CMK (cell line): ENCODE results near the gene DAAM2.

Source experiments
- DNase-seq: peaks from one replicate; pipeline ENCODE4 v3.0.0-alpha.2; 2010; ENCODE audit warnings: low read depth

The DAAM2 gene

GRCh38 chr6:39819676-39820075 is 27.5 kb downstream of the DAAM2 start:
- no peak for DNase-seq

DNA sequence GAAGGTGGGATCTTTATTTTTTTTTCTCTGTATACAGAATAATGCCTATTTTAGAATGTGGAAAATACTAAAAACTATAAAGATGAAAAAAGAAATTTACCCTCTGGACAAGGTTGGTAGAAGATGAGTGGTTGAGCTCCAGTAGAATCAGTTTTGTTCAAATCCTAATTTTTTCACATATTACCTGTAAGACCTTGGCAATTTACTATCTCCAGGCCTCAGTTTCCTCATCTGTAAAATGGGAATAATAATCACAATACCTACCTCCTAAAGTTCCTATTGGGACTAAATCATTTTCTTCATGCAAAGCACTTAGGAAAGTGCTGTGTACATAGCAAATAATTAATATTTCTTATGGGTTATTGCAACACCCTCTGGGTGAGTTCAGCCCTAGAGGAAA is 28.4 kb downstream of the DAAM2 start:
- no peak for DNase-seq

DNA sequence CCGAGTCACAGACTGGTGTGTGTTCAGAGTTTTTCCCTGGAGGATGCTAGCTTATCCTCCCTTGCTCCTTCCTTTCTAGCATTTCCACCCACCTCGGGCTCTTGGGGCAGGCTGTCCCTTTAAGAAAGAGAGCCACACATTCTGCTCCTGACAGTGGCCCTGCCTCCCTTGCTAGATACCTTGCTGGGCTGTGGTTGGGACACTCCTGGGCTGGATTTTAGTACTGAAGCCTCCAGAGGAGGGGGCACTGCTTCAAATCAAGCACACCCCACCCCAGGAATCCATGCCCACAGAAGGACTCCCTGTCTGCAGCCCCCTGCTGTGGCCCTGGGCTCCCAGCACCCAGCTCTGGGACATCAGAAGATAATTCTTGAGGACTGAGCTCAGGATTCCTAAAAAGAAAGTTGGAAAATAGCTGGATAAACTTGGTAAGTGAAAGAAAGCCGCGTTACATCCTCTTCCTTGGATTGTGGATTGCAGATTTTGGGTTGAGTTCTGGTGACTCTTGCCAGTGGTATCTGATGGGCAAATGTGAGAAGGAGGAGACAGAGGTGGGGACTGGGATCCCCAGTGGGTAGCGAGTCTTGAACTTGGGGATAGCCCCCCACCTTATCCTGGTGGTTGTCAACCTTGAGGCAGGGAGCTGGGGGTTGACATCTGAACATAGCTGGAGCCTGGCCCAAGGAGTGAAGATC is 29.0 kb downstream of the DAAM2 start:
- DNase-seq: no peak

DNA sequence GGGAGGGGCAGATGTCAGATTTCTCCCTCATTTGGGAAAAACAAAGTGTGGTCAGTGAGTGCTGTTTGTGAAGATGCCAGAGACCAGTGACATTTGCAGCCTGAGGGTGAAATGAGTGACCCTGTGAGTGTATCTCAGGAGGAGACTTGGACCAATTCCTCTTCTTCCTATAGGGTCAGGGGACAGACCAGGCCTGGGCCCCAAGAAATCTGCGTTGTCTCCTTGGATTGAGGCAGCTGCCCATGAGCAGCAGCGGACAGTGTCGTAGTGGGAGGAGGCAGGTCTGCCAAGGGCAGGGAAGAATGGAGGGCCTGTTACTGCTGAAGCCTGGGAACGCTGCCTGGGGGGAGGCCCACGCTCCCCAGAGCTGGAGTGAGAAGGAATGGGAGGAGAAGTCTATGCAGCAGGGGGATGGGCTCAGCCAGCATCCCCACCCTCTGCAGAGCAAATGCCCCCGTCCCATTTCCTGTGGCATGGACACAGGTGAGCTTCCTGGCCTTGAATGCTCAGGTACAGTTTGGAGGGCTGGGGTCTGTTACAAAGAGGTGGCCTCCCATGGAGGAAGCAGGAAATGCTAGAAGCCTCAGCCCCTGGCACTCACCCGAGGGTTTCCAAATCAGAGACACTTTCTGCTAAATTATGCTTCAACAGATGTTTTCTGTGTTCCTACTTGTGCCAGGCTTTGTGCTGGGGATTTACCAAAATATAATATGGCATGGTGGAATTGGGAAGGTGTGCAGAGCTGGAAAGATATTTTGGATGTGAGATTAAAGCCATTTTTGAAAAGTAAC is 29.8 kb downstream of the DAAM2 start:
- DNase-seq: no peak

DNA sequence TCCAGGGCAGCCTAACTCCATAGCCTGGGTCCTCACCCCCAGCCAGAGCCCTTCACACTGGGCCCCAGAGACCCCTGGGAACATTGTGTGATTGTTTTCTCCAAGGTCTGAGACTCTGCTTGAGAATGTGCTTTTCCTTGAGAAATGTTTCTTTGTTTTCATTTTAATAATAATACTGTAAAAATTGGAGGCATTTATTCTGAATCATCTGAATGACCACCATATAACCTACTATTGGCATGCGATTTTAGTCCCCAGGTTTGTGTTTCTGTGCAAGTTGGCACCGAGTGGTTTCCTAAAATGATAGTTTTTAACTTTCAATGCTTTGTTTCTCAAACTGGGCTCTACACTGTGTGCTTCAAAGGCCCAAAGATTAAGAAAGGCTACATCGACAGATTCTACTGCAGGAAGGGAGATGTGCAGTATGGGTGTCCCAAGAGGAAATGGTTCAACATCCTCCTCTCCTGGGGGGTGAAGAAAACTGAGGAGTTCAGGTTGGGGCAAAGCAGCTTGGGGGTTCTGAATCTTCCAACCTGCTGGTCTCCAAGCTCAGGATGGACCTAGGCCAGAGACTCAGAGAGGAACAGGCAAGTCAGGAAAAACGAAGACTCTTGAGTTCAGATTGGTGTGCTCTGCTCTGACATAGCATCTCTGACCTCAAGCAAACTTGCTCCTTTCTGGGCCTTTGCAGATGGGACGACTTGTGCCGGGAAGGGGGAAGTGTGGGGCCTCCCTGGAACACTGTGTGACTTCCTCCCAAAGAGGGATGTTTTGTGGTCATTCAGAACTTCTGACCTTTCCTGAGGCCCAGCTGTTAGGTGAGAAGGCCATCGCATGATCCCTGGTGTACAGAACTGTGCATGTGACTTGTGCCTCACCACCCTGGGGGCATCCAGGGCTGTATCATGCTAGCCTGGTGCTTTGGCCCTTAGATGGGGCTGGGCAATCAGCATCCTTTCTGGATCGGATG is 31.0 kb downstream of the DAAM2 start:
- DNase-seq: no peak

DNA sequence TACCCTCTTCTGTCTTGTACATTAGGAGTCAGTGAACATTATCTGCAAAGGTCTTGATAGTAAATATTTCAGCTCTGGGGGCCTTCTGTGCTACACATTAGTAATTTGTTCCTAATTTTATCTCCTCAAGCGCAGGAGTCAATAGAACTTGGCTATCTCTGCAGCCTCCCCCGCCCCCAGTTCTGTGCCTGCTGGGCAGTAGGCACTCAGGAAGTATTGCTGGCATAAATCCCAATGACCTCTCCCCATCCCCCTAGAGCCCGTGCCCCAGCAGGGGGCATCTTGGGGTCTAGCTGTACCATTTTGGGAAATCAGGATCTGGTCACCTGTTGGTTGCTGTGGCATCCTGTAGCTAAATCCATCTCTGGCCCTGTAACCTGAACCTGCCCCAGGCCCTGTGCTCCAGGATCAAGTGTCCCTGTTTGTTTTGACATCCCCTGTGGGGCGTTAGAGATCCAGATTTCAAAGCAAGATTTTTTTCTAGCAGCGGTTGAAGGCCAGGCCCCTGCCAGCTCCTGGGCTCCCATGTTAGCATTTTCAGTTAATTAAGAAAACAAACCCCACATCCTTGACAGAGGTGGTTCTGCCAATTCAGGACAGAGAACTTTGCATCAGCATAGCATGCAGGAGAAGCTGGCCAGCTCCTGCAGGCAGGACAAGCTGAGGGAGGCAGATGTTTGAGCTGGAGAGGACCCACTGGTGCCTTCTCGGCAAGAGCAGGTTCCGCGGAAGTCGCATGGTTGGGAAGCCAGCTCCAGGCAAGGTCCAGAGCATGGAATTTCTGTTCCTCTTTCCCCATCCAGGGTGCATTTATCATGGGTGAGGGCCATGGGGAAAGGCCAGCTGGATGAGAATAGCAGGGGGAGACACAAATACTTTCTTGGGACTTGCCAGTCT is 32.1 kb downstream of the DAAM2 start:
- no peak for DNase-seq

- no peak for DNase-seq
These were observed 37.2 kb downstream of the DAAM2 start for GRCh38 chr6:39829331-39829730.

DNA sequence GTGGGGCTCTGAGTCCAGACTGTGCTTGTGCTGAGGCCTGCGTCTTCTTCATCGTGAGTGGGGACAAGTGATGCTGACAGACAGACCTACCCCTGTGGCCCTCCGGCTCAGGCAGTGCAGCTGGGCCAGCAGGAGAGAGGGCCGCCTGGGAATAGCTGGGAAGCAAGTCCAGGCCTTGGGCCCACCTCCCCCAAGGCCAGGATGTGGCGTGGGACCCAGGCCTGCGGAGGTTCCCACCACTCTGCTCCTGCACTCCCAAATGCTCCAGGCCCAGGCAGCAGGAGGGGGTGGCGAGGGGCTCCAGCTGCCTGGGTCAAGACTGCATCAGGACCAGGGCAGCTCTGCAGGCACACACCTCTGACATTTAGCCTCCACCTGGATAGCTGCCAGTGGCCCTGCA is 38.3 kb downstream of the DAAM2 start:
- DNase-seq: no peak

GRCh38 chr6:39831701-39832100 is 39.5 kb downstream of the DAAM2 start:
- no peak for DNase-seq

DNA sequence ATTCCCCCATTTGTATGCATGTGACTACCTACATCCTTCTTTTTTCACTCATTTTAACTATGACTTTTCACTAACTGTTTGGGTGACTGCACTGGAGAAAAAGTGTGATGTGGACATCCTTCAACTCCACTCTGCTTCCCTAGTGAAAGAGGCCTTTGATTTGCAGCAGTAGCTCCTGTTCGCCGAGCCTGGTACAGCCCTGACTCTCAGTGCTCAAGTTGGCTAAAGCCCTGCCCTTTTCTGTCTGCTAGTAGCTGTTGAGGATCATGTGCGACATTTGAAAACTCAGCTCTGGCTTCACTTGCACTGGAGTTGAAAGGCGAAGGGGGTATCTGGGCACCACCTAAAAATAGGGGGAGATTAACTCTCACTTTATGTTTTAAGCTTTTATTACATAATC is 42.1 kb downstream of the DAAM2 start:
- no peak for DNase-seq

DNA sequence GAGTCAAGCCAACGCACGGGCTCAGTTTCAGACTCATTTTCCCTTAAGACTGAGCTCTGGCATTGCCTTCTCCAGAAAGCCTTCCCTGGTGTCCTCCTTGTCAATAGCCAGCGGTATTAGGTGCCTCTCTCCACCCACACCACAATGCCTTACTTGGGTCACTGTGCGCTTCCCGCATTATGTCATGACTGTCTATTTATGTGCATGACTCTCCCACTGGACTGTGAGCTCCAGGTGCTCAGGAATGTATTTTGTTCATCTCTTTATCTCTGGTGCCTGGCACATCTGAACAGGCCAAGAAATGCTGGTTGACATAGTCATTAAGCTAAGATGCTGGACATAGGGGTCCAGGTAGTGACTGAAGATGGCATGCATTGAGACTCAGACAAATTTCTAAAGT is 42.7 kb downstream of the DAAM2 start:
- DNase-seq: no peak

DNA sequence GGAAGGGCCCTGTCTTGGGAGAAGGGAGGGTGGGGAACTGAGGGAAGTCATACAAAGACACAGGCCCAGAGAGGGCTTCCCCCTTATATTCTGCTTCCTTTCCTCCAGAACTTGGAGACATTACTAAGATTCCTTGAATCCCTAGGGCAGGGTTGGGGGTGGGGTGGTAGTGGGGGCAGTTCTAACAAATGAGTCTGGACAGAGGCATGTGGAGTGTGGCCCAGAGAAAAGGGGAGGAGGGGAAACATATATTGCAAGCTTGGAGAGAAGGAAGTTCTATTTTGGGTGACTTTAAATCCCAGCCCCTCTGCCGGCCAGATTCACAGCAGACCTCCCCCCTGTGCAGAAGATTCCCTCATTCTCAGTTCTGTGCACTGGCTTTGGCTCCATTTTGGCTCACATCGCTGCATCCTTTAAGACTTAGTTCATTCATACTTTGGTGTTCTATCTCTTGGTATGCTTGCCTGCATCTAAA is 43.7 kb downstream of the DAAM2 start:
- DNase-seq: no peak

DNA sequence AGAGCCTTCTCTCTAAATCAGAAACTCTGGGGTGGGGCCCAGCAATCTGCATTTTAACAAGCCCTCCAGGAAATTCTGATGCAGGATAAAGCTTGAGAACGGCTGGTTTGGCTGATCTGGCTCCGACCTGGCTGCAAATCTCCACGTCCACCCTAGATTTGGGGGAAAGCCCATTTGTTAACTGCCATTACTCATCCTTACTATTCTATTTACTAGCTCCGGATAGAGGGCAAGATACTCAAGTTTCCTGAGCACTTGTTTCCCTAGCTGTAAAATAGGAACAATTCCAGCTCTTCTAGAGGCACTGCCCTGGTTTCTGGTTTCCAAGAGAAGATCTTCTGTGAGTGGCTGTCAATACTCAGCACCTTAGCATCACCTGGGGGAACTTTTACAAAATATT is 44.4 kb downstream of the DAAM2 start:
- DNase-seq: no peak

GRCh38 chr6:39839445-39839844 is 47.3 kb downstream of the DAAM2 start:
- no peak for DNase-seq

GRCh38 chr6:39840781-39841180 is 48.6 kb downstream of the DAAM2 start:
- DNase-seq: no peak

DNA sequence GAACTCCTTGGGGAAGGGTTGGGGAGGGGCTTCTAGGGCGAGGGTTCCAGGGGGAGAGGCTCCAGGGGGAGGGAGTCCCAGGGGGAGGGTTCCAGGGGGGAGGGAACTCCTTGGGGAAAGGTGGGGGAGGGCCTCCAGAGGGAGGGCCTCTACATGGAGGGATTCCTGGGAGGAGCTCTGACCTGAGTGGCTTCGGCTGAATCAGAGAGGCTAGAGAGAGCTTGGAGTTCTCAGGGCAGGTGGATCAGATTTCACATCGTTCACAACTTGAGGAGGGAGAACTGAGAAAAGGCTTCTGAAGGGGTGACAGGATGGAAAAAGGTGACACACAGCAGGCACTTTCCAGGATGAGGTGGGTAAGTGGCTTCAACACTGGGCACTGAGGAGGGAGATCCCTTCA is 49.1 kb downstream of the DAAM2 start:
- no peak for DNase-seq

DNA sequence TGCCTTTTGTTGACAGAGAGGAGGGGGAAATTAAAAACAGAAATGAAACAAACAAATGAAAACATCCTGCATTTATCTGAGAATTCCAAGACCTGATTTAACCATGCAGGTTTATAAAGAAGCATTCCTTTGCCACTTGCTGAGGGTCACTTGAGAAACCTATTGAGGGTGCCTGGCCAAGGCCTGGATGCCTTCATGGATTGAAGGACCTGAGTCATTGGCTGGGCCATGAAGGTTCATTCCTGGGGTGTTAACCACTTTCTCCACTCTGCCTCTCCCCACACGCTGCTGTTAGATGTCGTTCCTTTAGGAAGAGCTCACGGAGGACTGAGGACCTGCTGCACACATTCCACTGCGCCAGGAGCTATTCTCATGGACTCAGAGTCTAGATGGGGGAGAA is 49.7 kb downstream of the DAAM2 start:
- no peak for DNase-seq

GRCh38 chr6:39843305-39844020 is 51.3 kb downstream of the DAAM2 start:
- DNase-seq: no peak

GRCh38 chr6:39844866-39845265 is 52.7 kb downstream of the DAAM2 start:
- no peak for DNase-seq

DNA sequence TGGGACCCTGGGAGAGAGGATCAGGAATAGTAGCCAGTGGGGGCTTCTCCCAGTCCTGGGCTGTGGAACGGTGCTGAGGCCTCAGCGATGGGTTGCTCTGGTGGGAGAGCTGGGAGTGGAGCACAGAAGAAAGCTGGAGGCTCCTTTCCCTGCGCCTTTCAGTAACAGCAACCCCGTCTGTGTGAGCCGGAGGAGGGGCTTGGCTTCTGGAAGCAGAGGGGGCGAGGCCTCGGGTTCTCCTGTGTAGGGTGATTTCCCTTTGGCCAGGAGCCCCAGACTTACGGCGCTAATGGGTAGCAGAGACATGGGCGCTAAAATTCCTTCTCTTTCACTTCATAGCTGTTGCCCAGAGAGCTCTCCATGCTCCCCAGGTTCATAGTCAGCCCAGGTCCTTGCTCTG is 55.0 kb downstream of the DAAM2 start:
- DNase-seq: no peak

DNA sequence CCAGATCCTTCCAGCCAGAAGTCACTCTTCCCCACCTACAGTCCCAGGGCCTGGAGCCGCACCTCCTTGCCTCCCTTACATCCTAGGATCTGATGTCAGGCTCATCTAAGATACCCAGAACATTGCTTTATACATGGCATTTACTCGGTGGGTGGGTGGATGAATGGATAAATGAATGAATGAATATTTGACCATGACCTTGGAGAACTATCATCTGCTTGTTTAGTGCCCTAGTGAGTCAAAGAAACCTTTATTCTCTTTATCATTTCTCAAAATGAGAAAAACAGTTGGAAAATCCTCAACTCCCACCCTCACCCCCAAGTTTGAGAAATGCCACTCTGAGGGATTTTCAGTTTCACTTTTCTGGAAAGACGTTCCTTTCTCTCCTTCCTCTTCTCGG is 56.0 kb downstream of the DAAM2 start:
- DNase-seq: no peak
